Common myeloid progenitor, CD34-positive (primary cell): ENCODE results near the gene HOMER1.
"Not testable (repeated sequence)": the region's sequence is repeated elsewhere in the genome, so short reads cannot be mapped to it uniquely, and the experiment has no call there.

ENCODE experiments used
- CTCF ChIA-PET: fragments of 350-600 bp; sonication (Branson Sonifier 250); formaldehyde crosslinking; loops from one replicate; lab custom pipeline; 2021; ENCODE audit warnings: antibody characterized with exemption; lab: Charles Lee
- POLR2A ChIA-PET: fragments of 350-600 bp; sonication (Branson Sonifier 250); formaldehyde crosslinking; loops from one replicate; lab custom pipeline; 2021; ENCODE audit warnings: antibody characterized with exemption; lab: Charles Lee
- DNase-seq, 3 donors: peaks; one replicate each; pipeline versions ENCODE4 v3.0.0 to v3.0.0-alpha.2; 2013
- H3K27ac ChIP-seq, 2 experiments: 1 replicate in 1 of 2; 2 replicates in 1 of 2; pipeline ENCODE4 v1.7.0; 2013; ENCODE audit warnings: inconsistent platforms in 2 of 2, low read length in 2 of 2, mild to moderate bottlenecking in 2 of 2, low read depth in 1 of 2, moderate library complexity in 1 of 2; ENCODE audit not compliant: severe bottlenecking in 2 of 2, insufficient read depth in 1 of 2, poor library complexity in 1 of 2
- H3K27me3 ChIP-seq, 5 experiments: replicated peaks in 2 of 5; 1 replicate in 3 of 5; 2 replicates in 2 of 5; pipeline versions ENCODE4 v1.6.1 to v1.7.0; 2013; ENCODE audit warnings: low read length in 4 of 5, mild to moderate bottlenecking in 2 of 5, moderate library complexity in 2 of 5, inconsistent platforms in 1 of 5; ENCODE audit not compliant: insufficient read depth in 5 of 5, control insufficient read depth in 4 of 5
- H3K36me3 ChIP-seq, 4 experiments: 1 replicate in 2 of 4; 2 replicates in 2 of 4; pipeline versions ENCODE4 v1.6.1 to v1.7.0; 2013; ENCODE audit warnings: low read length in 3 of 4, control low read depth in 1 of 4, mild to moderate bottlenecking in 1 of 4; ENCODE audit not compliant: control insufficient read depth in 4 of 4, insufficient read depth in 4 of 4
- H3K4me1 ChIP-seq, 4 experiments: 1 replicate in 3 of 4; 2 replicates in 1 of 4; pipeline versions ENCODE4 v1.6.1 to v1.7.1; 2013; ENCODE audit warnings: low read length in 3 of 4, mild to moderate bottlenecking in 3 of 4, control low read depth in 1 of 4, inconsistent platforms in 1 of 4, moderate library complexity in 1 of 4; ENCODE audit not compliant: control insufficient read depth in 4 of 4, insufficient read depth in 4 of 4; ENCODE audit errors: control extremely low read depth in 1 of 4
- H3K4me3 ChIP-seq, 7 experiments: 1 replicate in 4 of 7; 2 replicates in 3 of 7; pipeline versions ENCODE4 v1.5.1 to v1.7.0; 2013; ENCODE audit warnings: mild to moderate bottlenecking in 7 of 7, low read length in 6 of 7, moderate library complexity in 6 of 7, inconsistent platforms in 2 of 7, low read depth in 2 of 7, control low read depth in 1 of 7; ENCODE audit not compliant: insufficient read depth in 4 of 7, control insufficient read depth in 1 of 7; ENCODE audit errors: extremely low read depth in 1 of 7
- H3K9me3 ChIP-seq, 5 experiments: 1 replicate in 4 of 5; 2 replicates in 1 of 5; pipeline versions ENCODE4 v1.6.1 to v1.7.1; 2013; ENCODE audit warnings: low read length in 4 of 5, mild to moderate bottlenecking in 2 of 5, inconsistent platforms in 1 of 5, low read depth in 1 of 5, moderate library complexity in 1 of 5; ENCODE audit not compliant: control insufficient read depth in 4 of 5, insufficient read depth in 2 of 5; ENCODE audit errors: control extremely low read depth in 1 of 5
- WGBS: methylation state at CpG from one replicate; pipeline ENCODE4 v1.1.5; 2013; ENCODE audit not compliant: insufficient coverage; 5-methylcytosine and 5-hydroxymethylcytosine counted together

HOMER1 gene

GRCh38 chr5:79517601-79518000 is 3.7 kb upstream of the HOMER1 start:
- no peak for DNase-seq

GRCh38 chr5:79516986-79517385 is 3.1 kb upstream of the HOMER1 start:
- no CpG with 5 or more reads among the region's 1 CpG for WGBS
- Histone ChIP-seq H3K9me3 (no peaks in the 10 kb centered on the region), H3K36me3 (no peaks in the 10 kb centered on the region), H3K4me3 (no peak overlapping the region), H3K4me1 (peaks cover 8 to 26% (median 19%) of the 10 kb centered on the region in 4 experiments), H3K27me3 (peaks cover 11 to 23% (median 17%) of the 10 kb centered on the region in 5 experiments), H3K27ac (no peak overlapping the region)
- no peak for DNase-seq
- POLR2A ChIA-PET, result no interaction called here
- CTCF ChIA-PET, result no interaction called here

More at GRCh38 chr5:79517601-79518000, 3.7 kb upstream of the HOMER1 start:
- Histone ChIP-seq H3K27ac (no peak overlapping the region), H3K4me1 (peaks cover 8 to 22% (median 18%) of the 10 kb centered on the region in 4 experiments), H3K36me3 (no peaks in the 10 kb centered on the region), H3K27me3 (peaks cover 5 to 17% (median 11%) of the 10 kb centered on the region in 5 experiments), H3K4me3 (no peak overlapping the region), H3K9me3 (no peaks in the 10 kb centered on the region)
- POLR2A ChIA-PET, result no interaction called here
- CTCF ChIA-PET, result no interaction called here
- 62% methylated on average over 2 of the region's 3 CpGs for WGBS

GRCh38 chr5:79516331-79516730 is 2.4 kb upstream of the HOMER1 start:
- H3K27me3 ChIP-seq, result peaks cover 15 to 30% (median 22%) of the 10 kb centered on the region in 5 experiments
- H3K4me3 ChIP-seq, H3K36me3 ChIP-seq, DNase-seq, POLR2A ChIA-PET, H3K27ac ChIP-seq, H3K9me3 ChIP-seq: not testable (repeated sequence)
- H3K4me1 ChIP-seq, result peaks cover 8 to 26% (median 19%) of the 10 kb centered on the region in 4 experiments
- WGBS, result 98% methylated on average over 6 of the region's 14 CpGs
- CTCF ChIA-PET, result interaction anchor here (0.7 kb wide), 2 partner anchors 20 to 221 kb away, joined by 3 read pairs; no protein-coding TSS in a partner anchor

- H3K27ac ChIP-seq, result peak overlapping the region in 1 of 2 experiments; percentile 62
- POLR2A ChIA-PET, result interaction anchor here (0.6 to 1.4 kb wide), 2 partner anchors 97 to 178 kb away, joined by 3 read pairs; no protein-coding TSS in a partner anchor
- WGBS, result 2% methylated on average over 31 of the region's 38 CpGs
- peaks cover 19 to 47% (median 35%) of the 10 kb centered on the region in 5 experiments for H3K27me3 ChIP-seq
- H3K9me3 ChIP-seq, result no peaks in the 10 kb centered on the region
- H3K36me3 ChIP-seq, result no peaks in the 10 kb centered on the region
- peaks cover 8 to 26% (median 19%) of the 10 kb centered on the region in 4 experiments for H3K4me1 ChIP-seq
- H3K4me3 ChIP-seq, result peak overlapping the region; percentile 45 to 83 (median 73)
- CTCF ChIA-PET, result interaction anchor here (0.9 to 1.4 kb wide), 2 partner anchors 13 to 100 kb away, joined by 3 read pairs; no protein-coding TSS in a partner anchor
- DNase-seq, result peak; percentile 96 to 97 (median 97)
These were observed 614 bp upstream of the HOMER1 start for GRCh38 chr5:79514391-79515105.

GRCh38 chr5:79513308-79513703 is 628 bp downstream of the HOMER1 start:
- Histone ChIP-seq H3K36me3 (no peaks in the 10 kb centered on the region), H3K4me3 (peak overlapping the region in 5 of 7 experiments; percentile 56 to 83 (median 74)), H3K4me1 (peaks cover 8 to 26% (median 19%) of the 10 kb centered on the region in 4 experiments), H3K9me3 (no peaks in the 10 kb centered on the region), H3K27ac (no peak overlapping the region), H3K27me3 (peaks cover 19 to 59% (median 43%) of the 10 kb centered on the region in 5 experiments)
- WGBS, result under 1% methylated on average over 22 of the region's 26 CpGs
- peak in 1 of 3 donors; percentile 13 for DNase-seq
- CTCF ChIA-PET, result interaction anchor here (1.6 kb wide), 1 partner anchor 50 kb away, joined by 3 read pairs; no protein-coding TSS in a partner anchor
- POLR2A ChIA-PET, result interaction anchor here (1.4 kb wide), 1 partner anchor 98 kb away, joined by 3 read pairs; no protein-coding TSS in a partner anchor

GRCh38 chr5:79512471-79513307 is 1.2 kb downstream of the HOMER1 start:
- Histone ChIP-seq H3K9me3 (no peaks in the 10 kb centered on the region), H3K36me3 (no peaks in the 10 kb centered on the region), H3K4me3 (peak overlapping the region in 5 of 7 experiments; percentile 56 to 83 (median 74)), H3K27me3 (peaks cover 19 to 62% (median 44%) of the 10 kb centered on the region in 5 experiments), H3K4me1 (peaks cover 8 to 26% (median 19%) of the 10 kb centered on the region in 4 experiments), H3K27ac (no peak overlapping the region)
- 6% methylated on average over 26 of the region's 29 CpGs for WGBS
- DNase-seq, result peak in 2 of 3 donors; percentile 28 to 33
- POLR2A ChIA-PET, result interaction anchor here (0.6 kb wide), 1 partner anchor 1333 kb away, joined by 3 read pairs; no protein-coding TSS in a partner anchor
- CTCF ChIA-PET, result interaction anchor here (1.6 kb wide), 1 partner anchor 49 kb away, joined by 3 read pairs; no protein-coding TSS in a partner anchor
